Measurements from ENCODE around the gene RPS5. TPM values are rescaled to one million over a fixed set of nuclear protein-coding genes. Genes with fewer than 3 reads are reported as not detected.
"Not testable (repeated sequence)": the region's sequence is repeated elsewhere in the genome, so short reads cannot be mapped to it uniquely, and the experiment has no call there.

RPS5 gene
- total RNA-seq, 2 donors from 2014 or later, result 593 to 1,197 TPM

DNA sequence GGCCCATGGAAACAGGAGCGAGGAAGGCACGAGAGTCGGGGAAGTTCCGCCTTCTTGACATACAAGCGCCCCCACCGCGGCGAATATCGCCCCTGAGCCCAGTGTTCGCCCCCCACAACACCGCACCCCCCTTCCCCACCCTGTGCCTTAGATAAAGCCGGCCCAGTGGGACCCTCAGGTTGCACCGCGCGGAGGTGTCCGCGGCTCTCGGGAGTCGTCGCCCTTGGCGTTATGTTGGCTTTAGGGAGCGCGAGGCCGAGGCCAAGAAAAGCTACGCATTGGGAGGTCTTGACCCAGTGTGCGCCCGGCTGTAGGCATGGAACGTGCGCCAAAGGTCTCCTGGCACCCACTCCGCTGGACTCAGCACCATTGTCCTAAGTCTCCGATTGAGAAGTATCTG is 53.5 kb downstream of the RPS5 start:
- Histone ChIP-seq H3K9me3 (peaks cover 0 to 32% of the 10 kb centered on the region in 2 donors), H3K4me3 (peak overlapping the region; percentile 72 to 79), H3K27ac (peak overlapping the region; percentile 75 to 88), H3K27me3 (no peaks in the 10 kb centered on the region), H3K4me1 (peaks cover 0 to 20% of the 10 kb centered on the region in 2 donors), H3K36me3 (peaks cover 18% of the 10 kb centered on the region)
- TF ChIP-seq, protein P1, sequence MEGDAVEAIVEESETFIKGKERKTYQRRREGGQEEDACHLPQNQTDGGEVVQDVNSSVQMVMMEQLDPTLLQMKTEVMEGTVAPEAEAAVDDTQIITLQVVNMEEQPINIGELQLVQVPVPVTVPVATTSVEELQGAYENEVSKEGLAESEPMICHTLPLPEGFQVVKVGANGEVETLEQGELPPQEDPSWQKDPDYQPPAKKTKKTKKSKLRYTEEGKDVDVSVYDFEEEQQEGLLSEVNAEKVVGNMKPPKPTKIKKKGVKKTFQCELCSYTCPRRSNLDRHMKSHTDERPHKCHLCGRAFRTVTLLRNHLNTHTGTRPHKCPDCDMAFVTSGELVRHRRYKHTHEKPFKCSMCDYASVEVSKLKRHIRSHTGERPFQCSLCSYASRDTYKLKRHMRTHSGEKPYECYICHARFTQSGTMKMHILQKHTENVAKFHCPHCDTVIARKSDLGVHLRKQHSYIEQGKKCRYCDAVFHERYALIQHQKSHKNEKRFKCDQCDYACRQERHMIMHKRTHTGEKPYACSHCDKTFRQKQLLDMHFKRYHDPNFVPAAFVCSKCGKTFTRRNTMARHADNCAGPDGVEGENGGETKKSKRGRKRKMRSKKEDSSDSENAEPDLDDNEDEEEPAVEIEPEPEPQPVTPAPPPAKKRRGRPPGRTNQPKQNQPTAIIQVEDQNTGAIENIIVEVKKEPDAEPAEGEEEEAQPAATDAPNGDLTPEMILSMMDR (IDR thresholded peaks at IDR 0.05), result no peak
- DNase-seq (ENCODE audit: low spot score), result no peak

DNA sequence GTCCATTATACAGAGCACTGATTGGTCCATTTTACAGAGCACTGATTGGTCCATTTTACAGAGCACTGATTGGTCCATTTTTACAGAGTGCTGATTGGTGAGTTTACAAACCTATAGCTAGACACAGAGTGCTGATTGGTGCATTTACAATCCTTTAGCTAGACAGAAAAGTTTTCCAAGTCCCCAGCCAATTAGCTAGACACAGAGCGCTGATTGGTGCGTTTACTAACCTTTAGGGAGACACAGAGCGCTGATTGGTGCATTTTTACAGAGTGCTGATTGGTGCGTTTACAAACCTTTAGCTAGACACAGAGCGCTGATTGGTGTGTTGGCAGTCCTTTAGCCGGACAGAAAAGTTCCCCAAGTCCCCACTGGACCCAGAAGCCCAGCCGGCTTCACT is 55.9 kb downstream of the RPS5 start:
- H3K36me3 ChIP-seq; H3K9me3 ChIP-seq; DNase-seq (ENCODE audit: low spot score); H3K27me3 ChIP-seq; H3K4me3 ChIP-seq; H3K27ac ChIP-seq: not testable (repeated sequence)
- peaks cover 0 to 20% of the 10 kb centered on the region in 2 donors for H3K4me1 ChIP-seq

Small RNA genes lying within 50 kb of the gene (microRNA-seq; reads per million reads assigned to microRNA genes)
- gene MIR4754 (ENCODE audit: borderline number of aligned reads in 2 of 2, borderline replicate concordance in 1 of 2), result 0 reads per million in 2 donors

Other genes starting within 250 kb of the RPS5 start
- 1 to 10 TPM; 6.9 to 7.9 TPM for gene ZNF329, start 236.5 kb upstream of the RPS5 start, total RNA-seq
- 10 to 100 TPM; 17.7 to 25.8 TPM for gene ZNF274, start 204.2 kb upstream of the RPS5 start, total RNA-seq
- 10 to 100 TPM; 30.1 to 38.4 TPM for gene ZNF544, start 158.4 kb upstream of the RPS5 start, total RNA-seq
- 1 to 10 TPM; 5.8 to 6.9 TPM for gene ZNF8, start 108.3 kb upstream of the RPS5 start, total RNA-seq
- 10 to 100 TPM; 20.9 to 32.6 TPM for gene ERVK3-1, start 81.9 kb upstream of the RPS5 start, total RNA-seq
- 1 to 10 TPM; 1.6 to 2.6 TPM for gene ZSCAN22, start 60.3 kb upstream of the RPS5 start, total RNA-seq
- 10 to 100 TPM; 45.5 to 52.6 TPM for gene A1BG, start 33.8 kb upstream of the RPS5 start, total RNA-seq
- gene ZNF497, start 24.5 kb upstream of the RPS5 start, total RNA-seq, result under 1 TPM; 0.39 to 0.56 TPM
- gene ZNF837, start 6.2 kb upstream of the RPS5 start, total RNA-seq, result 1 to 10 TPM in 1 of 2 donors, under 1 TPM in 1; 0.70 to 1.3 TPM
- gene RNF225, start 8.4 kb downstream of the RPS5 start, total RNA-seq, result not detected
- 10 to 100 TPM; 17.4 to 18.5 TPM for gene ZNF584, start 21.4 kb downstream of the RPS5 start, total RNA-seq
- 1 to 10 TPM; 2.7 to 3.1 TPM for gene ZNF132, start 52.9 kb downstream of the RPS5 start, total RNA-seq
- 1 to 10 TPM; 2.7 to 6.9 TPM for gene ZNF324B, start 64.4 kb downstream of the RPS5 start, total RNA-seq
- 1 to 10 TPM; 5.9 to 9.9 TPM for gene ZNF324, start 79.8 kb downstream of the RPS5 start, total RNA-seq
- 10 to 100 TPM in 1 of 2 donors, 1 to 10 TPM in 1; 7.9 to 10.0 TPM for gene ZNF446, start 89.1 kb downstream of the RPS5 start, total RNA-seq
- gene SLC27A5, start 124.7 kb downstream of the RPS5 start, total RNA-seq, result 1 to 10 TPM; 1.3 to 2.9 TPM
- 10 to 100 TPM in 1 of 2 donors, 1 to 10 TPM in 1; 7.2 to 14.3 TPM for gene ZBTB45, start 132.5 kb downstream of the RPS5 start, total RNA-seq
- 100 to 1,000 TPM in 1 of 2 donors, 10 to 100 TPM in 1; 99.6 to 207 TPM for gene TRIM28, start 156.8 kb downstream of the RPS5 start, total RNA-seq
- 100 to 1,000 TPM; 109 to 121 TPM for gene CHMP2A, start 167.8 kb downstream of the RPS5 start, total RNA-seq
- gene UBE2M, start 171.3 kb downstream of the RPS5 start, total RNA-seq, result 10 to 100 TPM; 30.9 to 38.8 TPM
- 10 to 100 TPM in 1 of 2 donors, 1 to 10 TPM in 1; 6.5 to 11.3 TPM for gene MZF1, start 186.1 kb downstream of the RPS5 start, total RNA-seq